HepG2 (cell line): ENCODE data around the gene TSPAN11. TPM values are rescaled to one million over a fixed set of nuclear protein-coding genes. Genes with fewer than 3 reads are reported as not detected.

Source experiments
- ATAC-seq: fragments of 200-7000 bp; cut with Tn5 transposase; 3 replicates; pipeline ENCODE4 v1.9.1; 2020; ENCODE audit warnings: mild to moderate bottlenecking, moderate library complexity
- BruUV-seq: library from RNA; stranded (reverse); fragments of 400-500 nt; replicated peaks from 2 replicates; lab custom pipeline; 2021; lab: Mats Ljungman, UMichigan
- CTCF ChIA-PET: fragments of 300-600 bp; formaldehyde crosslinking; extraction: SDS; loops from one replicate; lab custom pipeline; 2021; ENCODE audit warnings: low total read pairs, inconsistent platforms, low intra/inter-chr PET ratio; lab: Yijun Ruan, JAX
- POLR2A ChIA-PET: fragments of 350-600 bp; sonication (Branson Sonifier 250); formaldehyde crosslinking; loops from one replicate; lab custom pipeline; 2020; ENCODE audit warnings: antibody characterized with exemption, inconsistent platforms; lab: Yijun Ruan, JAX
- DNase-seq: peaks from one replicate; pipeline ENCODE4 v3.0.0-alpha.2; 2015; ENCODE audit warnings: low spot score
- FAIRE-seq: peaks from 3 replicates; lab custom pipeline; 2011; peaks lifted over from hg19 to GRCh38; lab: Jason Lieb, UNC
- H2AFZ ChIP-seq: one replicate; pipeline ENCODE4 v1.6.1; 2011; ENCODE audit warnings: low read length, inconsistent platforms
- H3K27ac ChIP-seq: fragments of 300-600 bp; 3 replicates; pipeline ENCODE4 v1.8.0; 2011; ENCODE audit warnings: mixed run types, mild to moderate bottlenecking, mixed read lengths, low read length, inconsistent platforms; ENCODE audit not compliant: insufficient read depth; ENCODE audit errors: extremely low read length
- H3K27me3 ChIP-seq, 2 experiments: fragments of 200-600 bp in 1 of 2; 2 replicates in 1 of 2; 3 replicates in 1 of 2; pipeline versions ENCODE4 v1.6.0 to v1.8.0; 2011; ENCODE audit warnings: low read length in 2 of 2, mild to moderate bottlenecking in 2 of 2, moderate library complexity in 2 of 2, inconsistent platforms in 1 of 2; ENCODE audit not compliant: insufficient read depth in 2 of 2, control insufficient read depth in 1 of 2
- H3K36me3 ChIP-seq, 2 experiments: fragments of 200-600 bp in 1 of 2; replicated peaks in 1 of 2; 2 replicates in 1 of 2; 3 replicates in 1 of 2; pipeline versions ENCODE4 v1.5.1 to v1.8.0; 2011; ENCODE audit warnings: low read length in 2 of 2, inconsistent platforms in 1 of 2; ENCODE audit not compliant: insufficient read depth in 2 of 2, control insufficient read depth in 1 of 2
- H3K4me1 ChIP-seq: 2 replicates; pipeline ENCODE4 v1.5.1; 2012; ENCODE audit warnings: low read length, inconsistent platforms; ENCODE audit not compliant: insufficient read depth
- H3K4me2 ChIP-seq: 2 replicates; pipeline ENCODE4 v1.6.0; 2011; ENCODE audit warnings: low read depth, low read length, inconsistent platforms
- H3K4me3 ChIP-seq, 3 experiments: fragments of 200-600 bp in 1 of 3; sonication (generic), shearing (Covaris generic) in 1 of 3; replicated peaks in 1 of 3; 2 replicates each; pipeline ENCODE4 v1.5.1; 2011 to 2016; ENCODE audit warnings: low read length in 3 of 3, inconsistent platforms in 2 of 3, low read depth in 2 of 3, mild to moderate bottlenecking in 2 of 3, control low read depth in 1 of 3, mixed read lengths in 1 of 3; ENCODE audit not compliant: insufficient read depth in 1 of 3
- H3K79me2 ChIP-seq: one replicate; pipeline ENCODE4 v1.6.1; 2011; ENCODE audit warnings: low read length, inconsistent platforms; ENCODE audit not compliant: insufficient read depth
- H3K9ac ChIP-seq: 2 replicates; pipeline ENCODE4 v1.6.0; 2011; ENCODE audit warnings: mild to moderate bottlenecking, low read depth, low read length, inconsistent platforms; ENCODE audit not compliant: insufficient read depth
- H3K9me3 ChIP-seq: 2 replicates; pipeline ENCODE4 v1.5.1; 2012; ENCODE audit warnings: mild to moderate bottlenecking, low read length
- H4K20me1 ChIP-seq: 2 replicates; pipeline ENCODE4 v1.6.0; 2011; ENCODE audit warnings: inconsistent platforms, mild to moderate bottlenecking, low read length, moderate library complexity; ENCODE audit not compliant: insufficient read depth
- AGO2 ChIP-seq: fragments of 200-400 bp; formaldehyde crosslinking; optimal IDR thresholded peaks from 2 replicates; pipeline ENCODE3; 2017; ENCODE audit warnings: mild to moderate bottlenecking, low read depth, low read length, moderate library complexity
- ATF6 ChIP-seq: sonication (generic); formaldehyde crosslinking; conservative IDR thresholded peaks from 2 replicates; pipeline ENCODE4 v1.4.0; 2020; ENCODE audit warnings: missing genetic modification reagents
- FOSL2 ChIP-seq: sonication (generic); formaldehyde crosslinking; IDR thresholded peaks from 2 replicates; pipeline ENCODE4 v1.4.0; 2020; ENCODE audit warnings: missing genetic modification reagents
- GABPA ChIP-seq, 2 experiments: IDR thresholded peaks; 2 replicates each; pipeline ENCODE4 v1.6.1; 2011 to 2016; ENCODE audit warnings: low read depth in 2 of 2, low read length in 1 of 2, missing biosample characterization in 1 of 2, missing genetic modification characterization in 1 of 2
- GFI1 ChIP-seq: sonication (generic); formaldehyde crosslinking; IDR thresholded peaks from 2 replicates; pipeline ENCODE4 v1.5.0; 2020; ENCODE audit warnings: missing genetic modification reagents, mild to moderate bottlenecking, borderline replicate concordance
- HOXA9 ChIP-seq: sonication (generic); formaldehyde crosslinking; IDR thresholded peaks from 2 replicates; pipeline ENCODE4 v1.8.1; 2022; ENCODE audit warnings: missing genetic modification reagents, mild to moderate bottlenecking, moderate library complexity, borderline replicate concordance
- MAFF ChIP-seq: IDR thresholded peaks from 2 replicates; pipeline ENCODE4 v1.6.1; 2011; ENCODE audit warnings: low read depth, low read length, improper control_type of control experiment
- NFE2 ChIP-seq: sonication (generic); formaldehyde crosslinking; IDR thresholded peaks from 2 replicates; pipeline ENCODE4 v1.4.0; 2020; ENCODE audit warnings: missing genetic modification reagents
- PBX2 ChIP-seq: IDR thresholded peaks from 2 replicates; pipeline ENCODE4 v1.6.1; 2016; ENCODE audit warnings: control low read depth
- RXRA ChIP-seq: sonication (generic); formaldehyde crosslinking; IDR thresholded peaks from 2 replicates; pipeline ENCODE4 v1.5.1; 2020; ENCODE audit warnings: missing genetic modification reagents
- ZBTB42 ChIP-seq: sonication (generic); formaldehyde crosslinking; IDR thresholded peaks from 2 replicates; pipeline ENCODE4 v1.5.0; 2020; ENCODE audit warnings: mild to moderate bottlenecking, missing genetic modification reagents
- ZFAT ChIP-seq: sonication (generic); formaldehyde crosslinking; conservative IDR thresholded peaks from 2 replicates; pipeline ENCODE4 v1.8.1; 2023; ENCODE audit warnings: missing genetic modification reagents, inconsistent platforms
- ZFX ChIP-seq: sonication (generic); formaldehyde crosslinking; IDR thresholded peaks from 2 replicates; pipeline ENCODE4 v1.4.0; 2020; ENCODE audit warnings: mild to moderate bottlenecking, low read depth, missing genetic modification reagents, moderate library complexity
- ZNF430 ChIP-seq: sonication (generic); formaldehyde crosslinking; IDR thresholded peaks from 2 replicates; pipeline ENCODE4 v1.9.0; 2021; ENCODE audit warnings: mild to moderate bottlenecking, missing genetic modification reagents
- ZNF605 ChIP-seq: sonication (generic); formaldehyde crosslinking; IDR thresholded peaks from 2 replicates; pipeline ENCODE4 v1.8.0; 2022; ENCODE audit warnings: mild to moderate bottlenecking, missing genetic modification reagents
- ZNF784 ChIP-seq: sonication (generic); formaldehyde crosslinking; IDR thresholded peaks from 2 replicates; pipeline ENCODE4 v1.5.1; 2020; ENCODE audit warnings: missing genetic modification reagents, mild to moderate bottlenecking, borderline replicate concordance
- ZNF883 ChIP-seq: sonication (generic); formaldehyde crosslinking; IDR thresholded peaks from 2 replicates; pipeline ENCODE4 v1.5.1; 2020; ENCODE audit warnings: mild to moderate bottlenecking, missing genetic modification reagents; ENCODE audit errors: not compliant biosample characterization
- WGBS: methylation state at CpG from one replicate; pipeline ENCODE4 v1.1.6; 2017; ENCODE audit warnings: low lambda C conversion rate; 5-methylcytosine and 5-hydroxymethylcytosine counted together
- in situ Hi-C: cut with HindIII; loops from 2 replicates; pipeline ENCODE4 v1.10.0; 2017; ENCODE audit warnings: low pct_unique_long_range_greater_than_20kb; ENCODE audit not compliant: extremely low pct_ligation_motif_present
- intact Hi-C: fragments of 100-400 bp; cut with micrococcal nuclease; formaldehyde crosslinking; loops from one replicate; pipeline ENCODE4 v1.10.0; 2022; ENCODE audit not compliant: unreplicated experiment
- polyA plus RNA-seq, 8 experiments: library from polyadenylated mRNA; depleted of rRNA in 3 of 8; stranded (reverse) in 7 of 8; unstranded in 1 of 8; fragments of >200 nt; fragmentation: Illumina TruSeq in 4 of 8; extraction: Trizol in 4 of 8; gene quantifications; 2 replicates each; pipeline versions ENCODE4 v1.2.1 to v1.2.3, GENCODE V29; 2011 to 2016; ENCODE audit warnings: low read depth in 4 of 8, missing spikeins in 1 of 8, mixed read lengths in 1 of 8; ENCODE audit not compliant: insufficient read depth in 1 of 8
- total RNA-seq, 5 experiments: library from RNA; depleted of rRNA; stranded (reverse); fragments of >200 nt; fragmentation: Illumina TruSeq; extraction: Trizol; gene quantifications; 2 replicates each; pipeline ENCODE4 v1.2.3, GENCODE V29; 2016; ENCODE audit warnings: low read depth in 1 of 5

Gene TSPAN11
- total and polyA plus RNA-seq, 2 of the 13 experiments (the other 11 are each of a cell fraction or from before 2014, with no cell fraction given): 0.01 to 0.07 TPM

GRCh38 chr12:31019976-31020375 is 93.4 kb downstream of the TSPAN11 start (continued):
- no peak for TF ChIP-seq ZNF784 (CRISPR knock-in tag)
- no peak for TF ChIP-seq MAFF
- no peak for TF ChIP-seq ZNF883 (CRISPR knock-in tag)
- TF ChIP-seq ZBTB42: no peak

GRCh38 chr12:31020385-31021166 is 94.0 kb downstream of the TSPAN11 start:
- Histone ChIP-seq H3K79me2 (no peaks in the 10 kb centered on the region), H3K4me3 (no peak overlapping the region), H3K27me3 (peaks cover 2 to 7% of the 10 kb centered on the region in 2 experiments; a peak in 3 of 5 replicates), H2AFZ (no peak overlapping the region), H3K4me1 (no peaks in the 10 kb centered on the region), H3K27ac (no peak overlapping the region), H3K4me2 (no peak overlapping the region), H4K20me1 (no peaks in the 10 kb centered on the region), H3K36me3 (no peaks in the 10 kb centered on the region), H3K9me3 (no peaks in the 10 kb centered on the region), H3K9ac (no peak overlapping the region)
- TF ChIP-seq AGO2: no peak
- no peak for TF ChIP-seq ZFAT (CRISPR knock-in tag)
- no peak for TF ChIP-seq ZFX (CRISPR knock-in tag)
- TF ChIP-seq ZBTB42: no peak
- no peak for TF ChIP-seq RXRA (CRISPR knock-in tag)
- no peak for TF ChIP-seq ZNF430 (CRISPR knock-in tag)
- TF ChIP-seq GABPA (IDR thresholded peaks at IDR 0.05; ENCODE audit: low read depth, low read length): no peak
- no peak for TF ChIP-seq GABPA (CRISPR knock-in tag; IDR thresholded peaks at IDR 0.05; ENCODE audit: low read depth)
- TF ChIP-seq GFI1 (CRISPR knock-in tag): no peak
- TF ChIP-seq NFE2 (CRISPR knock-in tag): no peak
- no peak for TF ChIP-seq PBX2
- TF ChIP-seq HOXA9: no peak
- no peak for TF ChIP-seq ATF6 (CRISPR knock-in tag)
- TF ChIP-seq FOSL2 (CRISPR knock-in tag): no peak
- TF ChIP-seq ZNF605: no peak
- DNase-seq (no peak), ATAC-seq (peak; percentile 83), FAIRE-seq (no peak)
- ChIA-PET POLR2A (no interaction called here), CTCF (no interaction called here)
- no TSS peak for BruUV-seq
- in situ Hi-C loops (no loop called here), intact Hi-C loops (no loop called here)
- WGBS: 45% methylated on average over 9 of the region's 11 CpGs
